ENCODE measurements around the gene SDHB.

DNA sequence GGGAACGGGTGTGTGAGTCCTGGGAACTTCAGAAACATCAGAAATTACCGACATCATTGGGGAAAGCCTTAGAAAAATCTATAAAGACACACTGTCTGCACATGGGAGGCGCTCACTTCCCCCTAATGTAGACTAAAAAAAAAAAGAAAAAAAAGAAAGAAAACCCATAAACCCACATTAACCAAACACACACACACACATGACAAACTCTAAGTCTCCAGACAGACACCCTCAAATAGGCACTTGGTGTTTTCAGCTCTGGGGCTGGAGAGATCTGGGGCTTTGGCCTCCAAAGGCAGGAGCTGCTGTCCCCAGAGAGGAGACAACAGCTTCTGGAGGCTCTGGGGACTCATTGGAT lies 13.2 kb upstream of the SDHB start:
- TF ChIP-seq, protein P1, sequence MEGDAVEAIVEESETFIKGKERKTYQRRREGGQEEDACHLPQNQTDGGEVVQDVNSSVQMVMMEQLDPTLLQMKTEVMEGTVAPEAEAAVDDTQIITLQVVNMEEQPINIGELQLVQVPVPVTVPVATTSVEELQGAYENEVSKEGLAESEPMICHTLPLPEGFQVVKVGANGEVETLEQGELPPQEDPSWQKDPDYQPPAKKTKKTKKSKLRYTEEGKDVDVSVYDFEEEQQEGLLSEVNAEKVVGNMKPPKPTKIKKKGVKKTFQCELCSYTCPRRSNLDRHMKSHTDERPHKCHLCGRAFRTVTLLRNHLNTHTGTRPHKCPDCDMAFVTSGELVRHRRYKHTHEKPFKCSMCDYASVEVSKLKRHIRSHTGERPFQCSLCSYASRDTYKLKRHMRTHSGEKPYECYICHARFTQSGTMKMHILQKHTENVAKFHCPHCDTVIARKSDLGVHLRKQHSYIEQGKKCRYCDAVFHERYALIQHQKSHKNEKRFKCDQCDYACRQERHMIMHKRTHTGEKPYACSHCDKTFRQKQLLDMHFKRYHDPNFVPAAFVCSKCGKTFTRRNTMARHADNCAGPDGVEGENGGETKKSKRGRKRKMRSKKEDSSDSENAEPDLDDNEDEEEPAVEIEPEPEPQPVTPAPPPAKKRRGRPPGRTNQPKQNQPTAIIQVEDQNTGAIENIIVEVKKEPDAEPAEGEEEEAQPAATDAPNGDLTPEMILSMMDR (conservative IDR thresholded peaks at IDR 0.05; ENCODE audit: low read length) = no peak
- no peak for TF ChIP-seq EZH2phosphoT487 (IDR thresholded peaks at IDR 0.05; ENCODE audit: borderline replicate concordance, low read depth, low read length)
